Measurements from ENCODE around the gene C3orf52.

The C3orf52 gene

DNA sequence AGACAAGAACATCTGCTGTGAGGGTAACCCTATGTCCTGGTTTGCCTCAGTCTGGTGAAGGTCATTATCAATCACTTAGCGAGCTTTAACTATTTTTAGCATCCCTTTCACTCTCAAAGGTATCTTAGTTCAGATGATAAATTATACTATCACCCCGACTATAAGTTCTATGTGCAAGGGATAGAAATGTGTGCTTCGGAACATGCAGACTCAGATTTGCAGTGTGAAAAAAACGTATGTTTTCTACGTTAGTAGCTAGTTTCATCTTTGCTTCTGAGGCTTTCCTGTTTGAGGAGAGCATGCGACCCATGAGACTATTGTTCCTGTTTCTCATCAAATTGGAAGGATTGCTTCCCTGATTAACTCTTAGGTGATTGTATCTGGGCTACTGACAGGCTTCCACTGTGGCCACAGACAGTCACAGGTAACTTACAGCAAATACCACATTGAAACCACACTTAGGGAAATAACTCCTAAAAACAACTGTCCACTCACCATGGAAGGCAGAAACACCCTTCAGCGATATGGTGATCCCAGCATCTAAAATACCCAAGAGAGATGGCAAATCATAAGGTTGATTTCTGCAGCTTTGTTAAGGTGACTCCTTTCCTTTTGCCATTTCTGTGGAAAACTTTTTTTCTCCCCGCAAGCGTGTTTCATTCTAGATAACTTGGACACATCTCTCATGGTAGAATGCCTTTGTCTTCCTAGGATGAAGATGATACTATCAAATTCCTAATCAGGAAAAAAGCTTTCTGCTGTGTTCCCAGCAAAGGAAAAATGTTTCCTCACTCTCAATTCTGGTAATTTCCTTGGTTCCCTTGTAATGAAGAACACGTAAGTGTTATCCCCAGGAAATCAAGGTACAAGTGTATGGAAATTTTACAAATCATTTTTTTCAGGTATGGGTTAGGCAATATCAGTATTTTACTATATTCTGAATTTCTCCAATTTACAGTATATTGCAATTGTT is 41.6 kb downstream of the C3orf52 start:
- no peak for TF ChIP-seq GABPA (IDR thresholded peaks at IDR 0.05; ENCODE audit: low read depth)
- TF ChIP-seq, protein P1, sequence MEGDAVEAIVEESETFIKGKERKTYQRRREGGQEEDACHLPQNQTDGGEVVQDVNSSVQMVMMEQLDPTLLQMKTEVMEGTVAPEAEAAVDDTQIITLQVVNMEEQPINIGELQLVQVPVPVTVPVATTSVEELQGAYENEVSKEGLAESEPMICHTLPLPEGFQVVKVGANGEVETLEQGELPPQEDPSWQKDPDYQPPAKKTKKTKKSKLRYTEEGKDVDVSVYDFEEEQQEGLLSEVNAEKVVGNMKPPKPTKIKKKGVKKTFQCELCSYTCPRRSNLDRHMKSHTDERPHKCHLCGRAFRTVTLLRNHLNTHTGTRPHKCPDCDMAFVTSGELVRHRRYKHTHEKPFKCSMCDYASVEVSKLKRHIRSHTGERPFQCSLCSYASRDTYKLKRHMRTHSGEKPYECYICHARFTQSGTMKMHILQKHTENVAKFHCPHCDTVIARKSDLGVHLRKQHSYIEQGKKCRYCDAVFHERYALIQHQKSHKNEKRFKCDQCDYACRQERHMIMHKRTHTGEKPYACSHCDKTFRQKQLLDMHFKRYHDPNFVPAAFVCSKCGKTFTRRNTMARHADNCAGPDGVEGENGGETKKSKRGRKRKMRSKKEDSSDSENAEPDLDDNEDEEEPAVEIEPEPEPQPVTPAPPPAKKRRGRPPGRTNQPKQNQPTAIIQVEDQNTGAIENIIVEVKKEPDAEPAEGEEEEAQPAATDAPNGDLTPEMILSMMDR (IDR thresholded peaks at IDR 0.05; ENCODE audit: insufficient read depth, low read length), result no peak
- no peak for TF ChIP-seq POLR2AphosphoS5 (IDR thresholded peaks at IDR 0.05; ENCODE audit: low read depth)
- Histone ChIP-seq H3K27ac (replicated peaks) (no peak overlapping the region), H3K4me3 (replicated peaks; ENCODE audit: insufficient read depth, low read length) (no peak overlapping the region), H3K27me3 (ENCODE audit: insufficient read depth, poor library complexity, severe bottlenecking) (no peaks in the 10 kb centered on the region)
- no peak for DNase-seq (ENCODE audit: low read depth in 1 of 2, low spot score in 1 of 2)

GRCh38 chr3:112128843-112129727 is 42.9 kb downstream of the C3orf52 start:
- peak in 1 of 2 experiments; percentile 13 for DNase-seq (ENCODE audit: low read depth in 1 of 2, low spot score in 1 of 2)
- Histone ChIP-seq H3K27ac (replicated peaks) (no peak overlapping the region), H3K27me3 (ENCODE audit: insufficient read depth, poor library complexity, severe bottlenecking) (no peaks in the 10 kb centered on the region), H3K4me3 (replicated peaks; ENCODE audit: insufficient read depth, low read length) (no peak overlapping the region)
- TF ChIP-seq POLR2AphosphoS5 (IDR thresholded peaks at IDR 0.05; ENCODE audit: low read depth), result no peak
- TF ChIP-seq REST (IDR thresholded peaks at IDR 0.05; ENCODE audit: insufficient replicate concordance, low read depth), result no peak
- TF ChIP-seq GABPA (IDR thresholded peaks at IDR 0.05; ENCODE audit: low read depth), result no peak
- TF ChIP-seq, protein P1 (IDR thresholded peaks at IDR 0.05; ENCODE audit: insufficient read depth, low read length), result no peak
- TF ChIP-seq SPI1 (IDR thresholded peaks at IDR 0.05; ENCODE audit: borderline replicate concordance, low read depth), result peak; percentile 47; the same call in 1 of the 2 replicates

GRCh38 chr3:112129925-112130637 is 43.9 kb downstream of the C3orf52 start:
- H3K27ac ChIP-seq (replicated peaks), result no peak overlapping the region
- H3K27me3 ChIP-seq (ENCODE audit: insufficient read depth, poor library complexity, severe bottlenecking), result no peaks in the 10 kb centered on the region
- TF ChIP-seq SPI1 (IDR thresholded peaks at IDR 0.05; ENCODE audit: borderline replicate concordance, low read depth) (no peak), REST (IDR thresholded peaks at IDR 0.05; ENCODE audit: insufficient replicate concordance, low read depth) (no peak), POLR2AphosphoS5 (IDR thresholded peaks at IDR 0.05; ENCODE audit: low read depth) (no peak), GABPA (IDR thresholded peaks at IDR 0.05; ENCODE audit: low read depth) (no peak)
- TF ChIP-seq, protein P1 (IDR thresholded peaks at IDR 0.05; ENCODE audit: insufficient read depth, low read length), result no peak
- no peak for DNase-seq (ENCODE audit: low read depth in 1 of 2, low spot score in 1 of 2)
- H3K4me3 ChIP-seq (replicated peaks; ENCODE audit: insufficient read depth, low read length), result no peak overlapping the region
